Thoracic aorta (tissue), 2 donors: ENCODE data around the gene SAP30L. TPM values are rescaled to one million over a fixed set of nuclear protein-coding genes. Genes with fewer than 3 reads are reported as not detected.

Experiments
- ATAC-seq: fragments of 150-250 bp; one replicate; pipeline ENCODE4 v1.8.0; 2017; ENCODE audit warnings: low read depth; ENCODE audit not compliant: insufficient number of reproducible peaks, low FRiP score
- DNase-seq: peaks from one replicate; pipeline ENCODE4 v3.0.0-alpha.2; 2020; ENCODE audit warnings: low spot score
- H3K27ac ChIP-seq, 2 donors: fragments of 200-600 bp; sonication (generic); 1 replicate in 1 of 2; 2 replicates in 1 of 2; pipeline ENCODE4 v1.5.1; 2016; ENCODE audit warnings: mild to moderate bottlenecking in 2 of 2, moderate library complexity in 2 of 2
- H3K27me3 ChIP-seq: fragments of 200-600 bp; sonication (generic); replicated peaks from 2 replicates; pipeline ENCODE4 v1.6.0; 2016; ENCODE audit warnings: mild to moderate bottlenecking; ENCODE audit not compliant: insufficient read depth
- H3K36me3 ChIP-seq: fragments of 200-600 bp; sonication (generic); one replicate; pipeline ENCODE4 v1.5.1; 2016
- H3K4me1 ChIP-seq, 2 donors: fragments of 200-600 bp; sonication (generic); 1 replicate in 1 of 2; 2 replicates in 1 of 2; pipeline versions ENCODE4 v1.5.1 to v1.6.0; 2016; ENCODE audit warnings: low read depth in 2 of 2, mild to moderate bottlenecking in 1 of 2; ENCODE audit not compliant: control insufficient read depth in 1 of 2
- H3K4me3 ChIP-seq: fragments of 200-600 bp; sonication (generic); 2 replicates; pipeline ENCODE4 v1.5.1; 2016; ENCODE audit warnings: mild to moderate bottlenecking
- H3K9me3 ChIP-seq: fragments of 200-600 bp; sonication (generic); 2 replicates; pipeline ENCODE4 v1.5.1; 2016
- CTCF ChIP-seq: fragments of 200-600 bp; sonication (generic); IDR thresholded peaks from one replicate; pipeline ENCODE4 v1.5.1; 2019; ENCODE audit warnings: antibody characterized with exemption
- total RNA-seq, 2 donors: library from RNA; depleted of rRNA; stranded (reverse); fragments of >200 nt; gene quantifications; one replicate each; pipeline versions ENCODE4 v1.1.0 to v1.2.3, GENCODE V29; 2016

The SAP30L gene
- total RNA-seq, 2 donors from 2014 or later: 43.7 to 85.6 TPM

GRCh38 chr5:154485850-154486426 is 40.1 kb downstream of the SAP30L start:
- no peak for TF ChIP-seq CTCF
- ATAC-seq: no peak
- DNase-seq: no peak
- H3K4me3 ChIP-seq: no peak overlapping the region
- H3K36me3 ChIP-seq: no peaks in the 10 kb centered on the region
- no peaks in the 10 kb centered on the region for H3K4me1 ChIP-seq
- H3K27ac ChIP-seq: no peak overlapping the region
- H3K27me3 ChIP-seq: peaks cover 55% of the 10 kb centered on the region
- no peaks in the 10 kb centered on the region for H3K9me3 ChIP-seq

GRCh38 chr5:154486427-154486866 is 40.6 kb downstream of the SAP30L start:
- Histone ChIP-seq H3K4me1 (no peaks in the 10 kb centered on the region), H3K27me3 (peaks cover 50% of the 10 kb centered on the region), H3K4me3 (no peak overlapping the region), H3K9me3 (no peaks in the 10 kb centered on the region), H3K36me3 (no peaks in the 10 kb centered on the region), H3K27ac (no peak overlapping the region)
- TF ChIP-seq CTCF: no peak
- DNase-seq: no peak
- no peak for ATAC-seq

GRCh38 chr5:154487541-154487940 is 41.7 kb downstream of the SAP30L start:
- no peaks in the 10 kb centered on the region for H3K36me3 ChIP-seq
- DNase-seq (no peak), ATAC-seq (no peak)
- no peak overlapping the region for H3K4me3 ChIP-seq
- TF ChIP-seq CTCF: no peak
- peaks cover 43% of the 10 kb centered on the region for H3K27me3 ChIP-seq
- H3K4me1 ChIP-seq: no peaks in the 10 kb centered on the region
- H3K9me3 ChIP-seq: no peaks in the 10 kb centered on the region
- no peak overlapping the region for H3K27ac ChIP-seq

GRCh38 chr5:154491941-154492340 is 46.1 kb downstream of the SAP30L start:
- no peak overlapping the region for H3K27ac ChIP-seq
- H3K36me3 ChIP-seq: no peaks in the 10 kb centered on the region
- no peaks in the 10 kb centered on the region for H3K9me3 ChIP-seq
- no peaks in the 10 kb centered on the region for H3K4me1 ChIP-seq
- DNase-seq (no peak), ATAC-seq (no peak)
- no peak for TF ChIP-seq CTCF
- H3K4me3 ChIP-seq: no peak overlapping the region
- peaks cover 9% of the 10 kb centered on the region for H3K27me3 ChIP-seq

GRCh38 chr5:154493274-154493673 is 47.5 kb downstream of the SAP30L start:
- Histone ChIP-seq H3K9me3 (no peaks in the 10 kb centered on the region), H3K27ac (no peak overlapping the region), H3K4me3 (no peak overlapping the region), H3K4me1 (no peaks in the 10 kb centered on the region), H3K27me3 (no peaks in the 10 kb centered on the region), H3K36me3 (no peaks in the 10 kb centered on the region)
- TF ChIP-seq CTCF: no peak
- DNase-seq (no peak), ATAC-seq (no peak)
